Measurements from ENCODE around the gene DCDC2. TPM values are rescaled to one million over a fixed set of nuclear protein-coding genes. Genes with fewer than 3 reads are reported as not detected.
"Not testable (repeated sequence)": the region's sequence is repeated elsewhere in the genome, so short reads cannot be mapped to it uniquely, and the experiment has no call there.

Gene DCDC2
- 0.08 TPM for total RNA-seq
- long read RNA-seq, partial matches to known transcripts, result 1 of 2 reads
- long read RNA-seq, other reads (novel, unspliced or antisense), result 1 of 2 reads

DNA sequence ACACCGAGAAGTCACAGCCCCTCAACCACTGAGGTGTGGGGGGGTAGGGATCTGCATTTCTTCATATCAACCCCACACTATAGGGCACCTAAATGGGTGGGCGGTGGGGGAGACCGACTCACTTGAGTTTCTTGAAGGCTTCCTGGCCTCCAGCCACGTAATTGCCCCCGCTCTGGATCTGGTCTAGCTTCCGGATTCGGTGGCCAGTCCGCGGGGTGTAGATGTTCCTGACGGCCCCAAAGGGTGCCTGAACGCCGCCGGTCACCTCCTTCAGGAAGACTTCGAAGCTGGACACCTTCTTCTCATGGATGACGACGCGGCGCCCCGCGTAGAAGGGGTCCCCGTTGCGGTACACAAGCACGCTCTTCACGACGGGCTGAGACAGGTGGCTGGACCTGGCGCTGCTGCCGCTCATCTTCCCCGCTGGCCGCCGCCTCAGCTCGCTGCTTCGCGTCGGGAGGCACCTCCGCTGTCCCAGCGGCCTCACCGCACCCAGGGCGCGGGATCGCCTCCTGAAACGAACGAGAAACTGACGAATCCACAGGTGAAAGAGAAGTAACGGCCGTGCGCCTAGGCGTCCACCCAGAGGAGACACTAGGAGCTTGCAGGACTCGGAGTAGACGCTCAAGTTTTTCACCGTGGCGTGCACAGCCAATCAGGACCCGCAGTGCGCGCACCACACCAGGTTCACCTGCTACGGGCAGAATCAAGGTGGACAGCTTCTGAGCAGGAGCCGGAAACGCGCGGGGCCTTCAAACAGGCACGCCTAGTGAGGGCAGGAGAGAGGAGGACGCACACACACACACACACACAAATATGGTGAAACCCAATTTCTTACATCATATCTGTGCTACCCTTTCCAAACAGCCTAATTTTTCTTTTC lies at the start of gene DCDC2:
TSS of gene DCDC2 (minus strand) at position 724 of the 883 bp plus-strand sequence. CDS start at position 415, 309 bp downstream.
- intact Hi-C loops (cut with DNase I), result no loop called here
- no peak for DNase-seq (ENCODE audit: low spot score)

DNA sequence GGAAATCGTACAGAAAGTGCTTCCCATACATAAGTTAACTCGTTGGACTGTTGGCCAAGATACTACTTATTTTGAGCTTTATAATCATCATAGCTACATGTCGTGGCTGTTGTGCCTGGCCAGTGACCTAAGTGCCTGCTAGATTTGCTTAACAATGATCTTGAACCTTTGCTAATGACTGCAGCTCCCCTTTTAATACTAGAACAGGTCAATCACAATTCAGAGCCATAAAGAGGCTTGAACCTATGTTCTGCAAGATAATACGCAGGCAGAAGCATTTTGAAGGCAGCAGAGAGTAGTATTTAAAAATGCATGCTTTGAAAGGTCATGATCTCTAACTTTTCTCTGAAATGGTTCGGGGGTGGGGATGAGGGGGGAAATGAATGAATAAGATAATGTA lies 47.4 kb upstream of the DCDC2 start:
- intact Hi-C loops (cut with DNase I), result no loop called here
- DNase-seq (ENCODE audit: low spot score), result no peak

DNA sequence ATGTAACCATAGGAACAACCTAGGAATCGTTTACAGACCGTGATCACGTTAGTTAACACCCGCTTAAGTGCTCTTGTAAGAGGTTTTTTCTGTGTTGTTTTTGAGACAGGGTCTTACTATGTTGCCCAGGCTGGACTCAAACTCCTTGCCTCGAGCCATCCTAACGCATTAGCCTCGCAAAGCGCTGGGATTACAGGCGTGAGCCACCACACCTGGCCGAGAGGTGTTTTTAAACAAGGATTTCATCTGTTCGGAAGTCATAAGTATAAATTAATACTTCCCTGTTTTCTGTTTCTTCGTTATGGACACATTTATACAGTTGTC lies 45.6 kb upstream of the DCDC2 start:
- intact Hi-C loops (cut with DNase I), result no loop called here
- DNase-seq (ENCODE audit: low spot score), result no peak

DNA sequence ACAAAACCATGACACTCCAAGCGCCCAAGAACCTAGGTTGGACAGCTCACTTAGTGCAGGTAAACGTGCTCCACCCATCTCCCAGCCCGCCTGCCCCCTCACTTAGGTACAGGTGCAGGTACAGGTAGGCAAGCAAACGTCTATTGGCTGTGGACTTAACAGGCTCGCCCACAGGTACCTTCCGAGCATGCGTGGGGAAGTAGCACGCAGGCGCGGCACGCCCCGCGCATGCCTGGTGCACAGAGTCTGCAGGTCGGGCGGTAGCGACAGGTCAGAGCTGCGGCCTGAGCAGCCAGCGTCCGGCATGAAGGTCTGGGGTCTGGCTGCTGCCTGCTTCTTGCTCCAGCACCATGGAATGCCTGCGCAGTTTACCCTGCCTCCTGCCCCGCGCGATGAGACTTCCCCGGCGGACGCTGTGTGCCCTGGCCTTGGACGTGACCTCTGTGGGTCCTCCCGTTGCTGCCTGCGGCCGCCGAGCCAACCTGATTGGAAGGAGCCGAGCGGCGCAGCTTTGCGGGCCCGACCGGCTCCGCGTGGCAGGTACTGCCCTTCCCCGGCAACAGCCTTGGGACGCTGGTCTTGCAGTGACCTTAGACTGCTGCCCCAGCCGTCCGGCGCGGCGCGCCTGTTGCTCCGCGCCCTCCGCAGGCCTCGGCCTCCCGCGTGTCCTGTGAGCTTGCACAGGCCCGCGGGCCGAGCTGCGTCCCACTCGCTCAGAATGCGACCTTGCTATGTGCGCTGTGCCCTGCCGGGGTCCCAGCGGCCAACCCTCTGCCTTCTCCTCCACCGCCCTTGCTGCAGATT lies 45.0 kb upstream of the DCDC2 start, which contains the start of gene MRS2:
TSS of gene MRS2 (plus strand) at position 240 of the 804 bp plus-strand sequence. CDS start at position 351, 111 bp downstream.
- DNase-seq (ENCODE audit: low spot score), result peak; percentile 95
- intact Hi-C loops (cut with DNase I), result no loop called here

DNA sequence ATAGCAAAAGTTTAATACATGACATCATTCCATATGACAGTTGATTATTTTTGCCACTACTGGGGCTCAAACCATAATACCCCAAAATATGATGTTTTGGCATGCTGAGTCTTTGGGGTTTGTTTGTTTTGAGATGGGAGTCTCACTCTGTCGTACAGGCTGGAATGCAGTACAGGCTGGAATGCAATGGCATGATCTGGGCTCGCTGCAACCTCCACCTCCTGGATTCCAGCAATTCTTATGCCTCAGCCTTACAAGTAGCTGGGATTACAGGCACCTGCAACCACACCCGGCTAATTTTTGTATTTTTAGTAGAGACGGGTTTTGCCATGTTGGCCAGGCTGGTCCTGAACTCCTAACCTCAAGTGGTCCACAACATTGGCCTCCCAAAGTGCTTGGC lies 43.6 kb upstream of the DCDC2 start:
- intact Hi-C loops (cut with DNase I), result no loop called here
- DNase-seq (ENCODE audit: low spot score), result no peak

DNA sequence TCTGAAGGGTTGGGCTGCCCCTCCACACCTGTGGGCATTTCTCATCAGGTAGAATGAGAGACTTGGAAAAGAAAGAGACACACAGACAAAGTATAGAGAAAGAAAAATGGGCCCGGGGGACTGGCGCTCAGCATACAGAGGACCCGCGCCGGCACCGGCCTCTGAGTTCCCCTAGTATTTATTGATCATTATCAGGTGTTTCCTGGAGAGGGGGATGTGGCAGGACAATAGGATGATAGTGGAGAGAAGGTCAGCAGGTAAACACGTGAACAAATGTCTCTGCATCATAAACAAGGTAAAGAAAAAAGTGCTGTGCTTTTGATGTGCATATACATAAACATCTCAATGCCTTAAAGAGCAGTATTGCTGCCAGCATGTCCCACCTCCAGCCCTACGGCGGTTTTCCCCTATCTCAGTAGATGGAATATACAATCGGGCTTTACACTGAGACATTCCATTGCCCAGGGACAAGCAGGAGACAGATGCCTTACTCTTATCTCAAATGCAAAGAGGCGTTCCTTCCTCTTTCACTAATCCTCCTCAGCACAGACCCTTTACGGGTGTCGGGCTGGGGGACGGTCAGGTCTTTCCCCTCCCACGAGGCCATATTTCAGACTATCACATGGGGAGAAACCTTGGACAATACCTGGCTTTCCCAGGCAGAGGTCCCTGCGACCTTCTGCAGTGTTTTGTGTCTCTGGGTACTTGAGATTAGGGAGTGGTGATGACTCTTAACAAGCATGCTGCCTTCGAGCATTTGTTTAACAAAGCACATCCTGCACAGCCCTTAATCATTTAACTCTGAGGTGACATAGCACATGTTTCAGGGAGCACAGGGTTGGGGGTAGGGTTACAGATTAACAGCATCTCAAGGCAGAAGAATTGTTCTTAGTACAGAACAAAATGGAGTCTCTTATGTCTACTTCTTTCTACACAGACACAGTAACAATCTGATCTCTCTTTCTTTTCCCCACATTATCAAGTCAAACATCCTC lies 42.5 kb upstream of the DCDC2 start:
- DNase-seq (ENCODE audit: low spot score); intact Hi-C loops (cut with DNase I): not testable (repeated sequence)

DNA sequence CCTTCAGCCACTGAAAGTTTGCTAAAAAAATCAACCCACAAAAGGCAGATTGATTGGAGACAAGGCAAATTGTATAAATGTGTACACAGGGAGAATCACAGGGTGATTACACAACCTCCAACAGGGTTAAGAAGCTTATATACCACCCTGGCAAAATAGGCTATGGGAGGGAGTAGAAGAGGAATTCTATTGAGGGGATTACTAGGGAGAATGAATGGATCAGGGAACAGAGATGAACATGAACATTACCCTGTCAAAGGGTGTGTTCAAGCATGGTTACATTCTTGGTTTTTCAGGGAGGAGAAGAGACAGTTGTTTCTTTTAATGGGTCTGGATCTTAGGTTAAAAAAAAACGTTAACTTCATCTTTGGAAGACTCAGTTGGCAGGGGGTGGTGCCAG lies 39.8 kb upstream of the DCDC2 start:
- DNase-seq (ENCODE audit: low spot score), result no peak
- intact Hi-C loops (cut with DNase I), result no loop called here

DNA sequence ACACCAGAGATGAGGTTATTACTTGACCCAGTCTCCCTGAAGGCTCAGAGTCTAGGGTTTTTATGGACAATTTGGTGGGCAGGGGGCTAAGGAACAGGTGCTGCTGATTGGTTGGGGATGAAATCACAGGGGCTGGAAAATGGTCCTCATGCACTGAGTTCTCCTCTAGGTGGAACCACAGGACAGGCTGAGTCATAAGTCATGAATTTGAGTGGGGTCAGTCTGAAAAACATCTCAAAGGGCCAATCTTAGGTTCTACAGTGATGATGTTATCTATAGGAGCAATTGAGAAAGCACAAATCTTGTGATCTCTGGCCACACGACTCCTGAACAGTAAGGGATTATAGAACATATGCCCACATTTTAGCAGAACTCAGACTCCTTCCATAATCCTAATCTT lies 39.0 kb upstream of the DCDC2 start:
- no peak for DNase-seq (ENCODE audit: low spot score)
- intact Hi-C loops (cut with DNase I), result no loop called here

DNA sequence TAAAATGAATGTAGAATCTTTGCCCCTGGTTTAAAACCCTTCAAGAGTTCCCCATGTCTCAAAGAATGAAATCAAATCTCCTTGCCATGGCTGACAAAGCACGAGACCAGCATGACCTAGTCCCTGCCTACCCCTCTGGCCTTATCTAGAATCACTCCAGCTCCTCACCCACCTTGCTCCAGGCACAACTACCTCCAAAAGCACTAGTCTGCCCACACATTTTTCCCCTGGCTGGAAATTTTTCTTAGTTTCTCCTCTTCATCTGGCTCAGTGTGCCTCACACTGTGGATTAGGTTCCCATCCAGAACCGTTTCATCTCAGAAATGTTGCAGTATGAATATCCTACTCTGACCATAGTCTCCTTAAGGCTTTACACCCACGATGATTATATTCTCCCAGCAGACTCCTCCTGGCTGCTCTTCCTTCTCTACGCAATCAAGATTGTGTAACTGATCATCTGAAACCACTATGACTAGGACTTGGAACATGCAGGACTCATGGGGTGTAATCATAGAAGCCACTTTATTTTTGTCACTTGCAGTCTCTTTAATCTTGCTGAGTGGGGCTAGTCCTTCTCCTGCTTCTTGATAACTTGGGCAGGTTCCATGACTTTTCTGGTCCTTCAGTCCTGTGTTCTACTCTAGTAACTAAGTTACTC lies 37.0 kb upstream of the DCDC2 start:
- DNase-seq (ENCODE audit: low spot score), result no peak
- intact Hi-C loops (cut with DNase I), result no loop called here

DNA sequence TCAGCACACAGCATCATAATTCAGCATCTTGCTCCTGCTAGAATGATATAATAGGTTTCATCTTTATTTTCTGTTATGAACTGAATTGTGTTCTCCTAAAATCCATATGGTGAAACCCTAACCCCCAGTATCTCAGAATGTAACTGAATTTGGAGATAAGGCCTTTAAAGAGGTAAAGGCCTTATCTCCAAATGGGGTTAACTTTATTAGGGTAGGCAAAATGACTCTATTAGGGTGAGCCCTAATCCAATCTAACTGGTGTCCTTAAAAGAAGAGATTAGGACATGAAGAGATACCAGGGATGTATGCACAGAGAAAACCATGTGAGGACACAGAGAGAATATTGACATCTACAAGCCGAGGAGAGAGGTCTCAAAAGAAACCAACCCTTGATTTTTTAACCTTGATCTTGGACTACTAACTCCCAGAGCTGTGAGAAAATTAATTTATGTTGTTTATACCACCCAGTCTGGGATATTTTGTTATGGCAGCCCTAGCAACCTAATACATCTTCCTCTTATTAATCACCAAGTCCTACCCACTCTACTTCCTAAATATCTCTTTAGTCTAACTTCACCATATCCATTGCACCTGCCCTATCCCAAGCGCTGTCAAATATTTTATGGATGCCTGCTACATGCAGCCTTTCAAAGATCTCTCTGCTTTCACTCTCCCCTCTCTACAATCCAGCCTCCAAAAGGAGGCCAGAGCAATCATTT lies 36.4 kb upstream of the DCDC2 start:
- intact Hi-C loops (cut with DNase I), result no loop called here
- no peak for DNase-seq (ENCODE audit: low spot score)

DNA sequence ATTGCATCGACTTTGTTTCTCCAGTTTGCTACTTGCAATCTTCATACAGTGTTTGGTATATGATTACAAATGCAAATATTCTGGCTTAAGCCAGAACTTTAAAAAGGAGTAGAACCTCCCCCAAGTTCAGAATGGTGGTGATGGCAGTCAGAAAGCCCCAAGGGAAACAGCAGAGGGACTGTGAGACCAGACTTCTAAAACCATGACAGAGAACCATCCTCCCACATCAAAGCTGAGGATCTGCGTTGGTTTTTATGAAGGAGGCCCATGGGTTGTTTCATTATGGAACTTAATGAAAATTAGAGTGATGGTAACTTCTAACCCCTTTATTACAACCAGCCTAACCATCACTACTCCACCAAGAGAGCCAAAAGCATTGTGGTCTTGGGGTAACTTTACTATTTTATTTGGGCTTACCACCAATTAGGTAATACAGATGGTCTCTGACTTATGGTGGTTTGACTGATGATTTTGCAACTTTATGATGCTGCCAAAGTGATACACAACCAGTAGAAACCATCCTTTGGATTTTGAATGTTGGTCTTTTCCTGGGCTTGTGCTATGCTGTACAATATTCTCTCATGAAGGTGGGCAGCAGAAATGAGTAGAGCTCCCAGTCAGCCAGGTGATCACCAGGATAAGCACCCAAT lies 34.0 kb upstream of the DCDC2 start:
- intact Hi-C loops (cut with DNase I), result no loop called here
- no peak for DNase-seq (ENCODE audit: low spot score)

DNA sequence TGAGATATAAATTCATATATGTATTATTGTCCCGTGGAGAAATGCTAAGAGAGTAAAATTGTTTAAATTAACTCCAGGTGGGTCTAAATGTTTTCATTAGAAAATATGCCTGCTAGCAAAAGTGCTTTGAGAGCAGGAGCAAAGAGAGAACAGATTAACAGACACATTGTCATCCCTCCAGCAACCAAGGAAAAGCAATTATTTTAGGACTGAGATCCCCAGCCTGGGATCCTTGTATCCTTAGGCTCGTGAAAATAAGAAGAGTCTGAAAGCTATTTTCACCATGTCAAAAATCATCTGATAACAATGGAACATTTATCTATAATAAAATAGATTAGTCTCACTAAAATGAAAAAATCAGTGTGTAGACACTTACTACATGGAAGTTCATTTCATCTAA lies 33.3 kb upstream of the DCDC2 start:
- no peak for DNase-seq (ENCODE audit: low spot score)

DNA sequence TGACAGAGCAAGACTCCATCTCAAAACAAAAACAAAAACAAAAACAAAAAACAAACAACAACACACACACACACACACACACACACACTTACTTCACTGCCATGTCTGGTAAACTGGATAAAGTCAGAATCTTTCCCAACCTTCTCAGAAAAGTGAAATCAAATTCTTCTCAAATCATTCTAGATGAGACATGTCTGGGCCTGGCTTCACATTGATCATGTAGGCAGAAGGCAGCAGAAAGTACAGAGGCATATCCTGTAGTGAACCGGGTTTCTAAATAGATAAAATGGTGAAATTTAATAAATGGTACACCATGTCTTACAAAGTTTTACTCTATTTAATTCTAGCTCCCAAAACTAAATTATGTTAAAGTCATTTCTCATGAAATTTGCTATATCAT lies 30.0 kb upstream of the DCDC2 start:
- no peak for DNase-seq (ENCODE audit: low spot score)

More for the DNA sequence above, 33.3 kb upstream of the DCDC2 start:
- intact Hi-C loops (cut with DNase I), result no loop called here

DNA sequence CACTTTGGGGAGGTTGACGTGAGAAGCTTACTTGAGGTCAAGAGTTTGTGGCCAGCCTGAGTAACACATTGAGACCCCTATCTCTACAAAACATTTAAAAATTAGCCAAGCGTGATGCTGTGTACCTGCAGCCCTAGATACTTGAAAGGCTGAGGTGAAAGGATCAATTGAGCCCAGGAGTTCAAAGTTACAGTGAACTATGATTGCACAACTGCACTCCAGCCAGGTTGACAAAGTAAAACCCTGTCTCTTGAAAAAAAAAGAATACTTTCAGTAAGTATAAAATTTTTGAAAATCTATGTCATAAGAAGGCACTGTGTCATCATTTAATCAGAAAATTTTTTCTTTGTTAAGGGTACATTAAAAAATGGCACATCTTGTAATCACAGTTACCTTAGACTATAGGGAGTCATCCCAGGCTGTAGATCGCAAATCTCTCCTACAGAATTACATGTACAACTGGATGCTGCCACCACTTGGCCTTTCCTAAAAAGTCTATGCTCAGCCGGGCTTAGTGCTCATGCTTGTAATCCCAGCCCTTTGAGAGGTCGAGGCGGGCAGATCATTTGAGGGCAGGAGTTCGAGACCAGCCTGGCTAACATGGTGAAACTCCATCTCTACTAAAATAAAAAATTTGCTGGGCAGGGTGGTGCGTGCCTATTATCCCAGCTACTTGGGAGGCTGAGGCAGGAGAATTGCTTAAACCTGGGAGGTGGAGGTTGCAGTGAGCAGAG lies 27.8 kb upstream of the DCDC2 start:
- no peak for DNase-seq (ENCODE audit: low spot score)
- intact Hi-C loops (cut with DNase I), result loop anchor here (5.0 kb wide), 1 partner anchor 103 kb away; no protein-coding TSS in a partner anchor

More for the DNA sequence above, 30.0 kb upstream of the DCDC2 start:
- intact Hi-C loops (cut with DNase I), result loop anchor here (5.0 kb wide), 1 partner anchor 106 kb away; no protein-coding TSS in a partner anchor

DNA sequence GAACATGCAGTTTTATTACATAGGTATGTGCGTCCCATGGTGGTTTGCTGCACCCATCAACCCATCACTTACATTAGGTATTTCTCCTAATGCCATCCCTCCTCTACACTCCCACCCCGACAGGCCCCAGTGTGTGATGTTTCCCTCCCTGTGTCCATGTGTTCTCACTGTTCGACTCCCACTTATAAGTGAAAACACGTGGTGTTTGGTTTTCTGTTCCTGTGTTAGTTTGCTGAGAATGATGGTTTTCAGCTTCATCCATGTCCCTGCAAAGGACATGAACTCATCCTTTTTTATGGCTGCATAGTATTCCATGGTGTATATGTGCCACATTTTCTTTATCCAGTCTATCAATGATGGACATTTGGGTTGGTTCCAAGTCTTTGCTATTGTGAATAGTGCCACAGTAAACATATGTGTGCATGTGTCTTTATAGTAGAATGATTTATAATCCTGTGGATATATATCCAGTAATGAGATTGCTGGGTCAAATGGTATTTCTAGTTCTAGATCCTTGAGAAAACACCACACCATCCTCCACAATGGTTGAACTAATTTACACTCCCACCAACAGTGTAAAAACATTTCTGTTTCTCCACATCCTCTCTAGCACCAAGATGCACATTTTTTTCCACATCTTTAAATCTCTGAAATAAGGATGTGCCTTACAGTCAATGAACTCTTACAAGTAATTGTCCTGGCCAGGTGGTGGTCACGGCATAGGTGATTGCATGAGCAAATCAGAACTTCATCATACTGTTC lies 26.7 kb upstream of the DCDC2 start:
- intact Hi-C loops (cut with DNase I), result loop anchor here (5.0 kb wide), 1 partner anchor 102 kb away; no protein-coding TSS in a partner anchor
- DNase-seq (ENCODE audit: low spot score), result not testable (repeated sequence)

DNA sequence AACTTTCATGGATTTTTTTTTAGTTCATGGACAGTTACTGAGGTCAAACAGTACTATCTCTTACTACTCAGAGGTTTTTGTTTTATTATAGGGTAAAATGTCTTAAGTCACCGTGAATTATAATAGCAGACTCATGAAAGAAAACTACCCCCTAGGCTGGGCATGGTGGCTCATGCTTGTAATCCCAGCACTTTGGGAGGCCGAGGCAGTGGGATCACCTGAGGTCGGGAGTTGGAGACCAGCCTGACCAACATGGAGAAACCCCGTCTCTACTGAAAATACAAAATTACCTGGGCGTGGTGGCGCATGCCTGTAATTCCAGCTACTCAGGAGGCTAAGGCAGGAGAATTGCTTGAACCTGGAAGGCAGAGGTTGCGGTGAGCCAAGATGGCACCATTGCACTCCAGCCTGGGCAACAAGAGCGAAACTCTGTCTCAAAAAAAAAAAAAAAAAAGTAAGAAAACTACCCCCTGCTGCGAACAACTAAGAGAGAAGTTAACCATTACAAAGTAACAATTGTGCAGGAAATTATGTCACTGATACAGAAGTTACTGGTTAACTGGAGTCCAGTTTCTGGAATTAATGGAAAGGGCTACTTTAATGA lies 25.1 kb upstream of the DCDC2 start:
- intact Hi-C loops (cut with DNase I); DNase-seq (ENCODE audit: low spot score): not testable (repeated sequence)
